Measurements from ENCODE around the gene LGI1.

Gene LGI1

DNA sequence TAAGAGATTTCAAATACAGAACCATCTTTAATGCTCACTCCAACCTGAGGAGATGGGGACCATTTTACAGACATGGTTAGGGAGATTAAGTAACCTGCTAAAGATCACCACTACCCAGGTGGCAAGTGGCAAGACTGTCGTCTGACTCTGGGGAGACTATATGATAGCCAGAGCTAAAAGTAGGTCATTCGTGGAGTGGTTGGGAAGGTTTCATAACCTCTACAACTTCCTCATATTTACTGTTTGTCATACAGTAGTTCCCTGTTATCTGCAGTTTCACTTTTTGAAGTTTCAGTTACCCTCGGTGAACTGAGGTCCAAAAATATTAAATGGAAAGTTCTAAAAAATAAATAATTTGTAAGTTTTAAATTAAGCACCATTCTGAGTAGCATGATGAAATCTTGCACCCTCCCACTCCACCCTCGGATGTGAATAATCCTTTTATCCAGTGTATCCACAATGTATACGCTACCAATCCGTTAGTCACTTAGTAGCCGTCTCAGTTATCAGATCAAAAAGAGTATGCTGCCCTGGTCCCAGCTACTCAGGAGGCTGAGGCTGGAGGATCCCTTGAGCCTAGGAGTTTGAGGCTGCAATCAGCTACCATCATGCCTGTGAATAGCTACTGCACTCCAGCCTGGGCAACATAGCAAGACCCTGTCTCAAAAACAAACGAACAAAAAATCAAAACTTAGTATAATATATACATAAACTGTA, 14.9 kb upstream of the LGI1 start:
- DNase-seq (ENCODE audit: low read depth): no peak
- no peak overlapping the region for H3K4me3 ChIP-seq (ENCODE audit: control insufficient read depth, low read depth, low read length)
- TF ChIP-seq, protein P1, sequence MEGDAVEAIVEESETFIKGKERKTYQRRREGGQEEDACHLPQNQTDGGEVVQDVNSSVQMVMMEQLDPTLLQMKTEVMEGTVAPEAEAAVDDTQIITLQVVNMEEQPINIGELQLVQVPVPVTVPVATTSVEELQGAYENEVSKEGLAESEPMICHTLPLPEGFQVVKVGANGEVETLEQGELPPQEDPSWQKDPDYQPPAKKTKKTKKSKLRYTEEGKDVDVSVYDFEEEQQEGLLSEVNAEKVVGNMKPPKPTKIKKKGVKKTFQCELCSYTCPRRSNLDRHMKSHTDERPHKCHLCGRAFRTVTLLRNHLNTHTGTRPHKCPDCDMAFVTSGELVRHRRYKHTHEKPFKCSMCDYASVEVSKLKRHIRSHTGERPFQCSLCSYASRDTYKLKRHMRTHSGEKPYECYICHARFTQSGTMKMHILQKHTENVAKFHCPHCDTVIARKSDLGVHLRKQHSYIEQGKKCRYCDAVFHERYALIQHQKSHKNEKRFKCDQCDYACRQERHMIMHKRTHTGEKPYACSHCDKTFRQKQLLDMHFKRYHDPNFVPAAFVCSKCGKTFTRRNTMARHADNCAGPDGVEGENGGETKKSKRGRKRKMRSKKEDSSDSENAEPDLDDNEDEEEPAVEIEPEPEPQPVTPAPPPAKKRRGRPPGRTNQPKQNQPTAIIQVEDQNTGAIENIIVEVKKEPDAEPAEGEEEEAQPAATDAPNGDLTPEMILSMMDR (conservative IDR thresholded peaks at IDR 0.05; ENCODE audit: control insufficient read depth, insufficient read depth, low read depth, low read length): no peak

DNA sequence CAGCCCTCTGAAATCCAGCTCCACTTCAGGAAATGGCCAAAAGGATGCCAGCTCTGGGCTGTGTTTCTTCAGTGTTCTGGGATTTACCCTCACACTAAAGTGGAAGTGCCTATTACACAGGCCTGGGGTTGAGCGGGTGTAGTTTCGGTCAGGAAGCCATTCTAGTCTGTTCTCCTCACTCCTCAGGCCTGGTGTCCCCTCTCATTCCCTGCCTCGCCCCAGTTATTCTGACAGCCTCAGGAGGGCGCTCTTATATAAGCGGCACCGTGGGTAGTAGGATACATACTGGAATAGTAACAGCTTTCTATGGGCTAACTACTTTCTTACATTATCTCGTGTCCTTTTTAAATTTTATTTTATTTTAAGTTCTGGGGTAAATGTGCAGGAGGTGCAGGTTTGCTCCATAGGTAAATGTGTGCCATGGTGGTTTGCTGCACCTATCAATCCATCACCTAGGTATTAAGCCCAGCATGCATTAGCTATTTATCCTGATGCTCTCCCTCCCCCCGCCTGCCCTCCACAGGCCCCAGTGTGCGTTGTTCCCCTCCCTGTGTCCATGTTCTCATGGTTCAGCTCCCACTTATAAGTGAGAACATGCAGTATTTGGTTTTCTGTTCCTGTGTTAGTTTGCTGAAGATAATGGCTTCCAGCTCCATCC, 12.2 kb upstream of the LGI1 start:
- peak; percentile 17 for DNase-seq (ENCODE audit: low read depth)
- H3K4me3 ChIP-seq (ENCODE audit: control insufficient read depth, low read depth, low read length): no peak overlapping the region
- TF ChIP-seq, protein P1 (conservative IDR thresholded peaks at IDR 0.05; ENCODE audit: control insufficient read depth, insufficient read depth, low read depth, low read length): peak; percentile 41

DNA sequence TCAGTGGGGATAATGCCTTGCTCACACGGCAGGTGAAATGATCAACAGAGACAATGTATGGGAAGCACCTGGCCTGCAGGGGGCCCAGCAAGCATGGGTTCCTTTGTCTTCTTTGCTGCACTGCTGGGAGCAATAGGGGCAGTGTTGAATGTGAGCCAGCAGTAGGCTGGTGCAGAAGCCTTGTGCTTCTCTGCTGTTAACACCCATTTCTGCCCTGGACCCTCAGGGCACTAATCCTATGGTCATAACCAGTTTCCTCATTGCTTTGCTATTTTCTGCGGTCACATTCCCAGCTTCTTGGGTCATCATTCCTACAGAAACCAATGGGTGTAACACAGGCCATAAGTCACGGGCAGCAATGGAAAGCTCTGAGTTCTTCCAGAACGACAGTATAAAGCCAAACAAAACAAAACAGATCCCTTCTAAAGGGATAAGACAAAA, 10.9 kb upstream of the LGI1 start:
- TF ChIP-seq, protein P1 (conservative IDR thresholded peaks at IDR 0.05; ENCODE audit: control insufficient read depth, insufficient read depth, low read depth, low read length): peak; percentile 1
- peak; percentile 83 for DNase-seq (ENCODE audit: low read depth)

DNA sequence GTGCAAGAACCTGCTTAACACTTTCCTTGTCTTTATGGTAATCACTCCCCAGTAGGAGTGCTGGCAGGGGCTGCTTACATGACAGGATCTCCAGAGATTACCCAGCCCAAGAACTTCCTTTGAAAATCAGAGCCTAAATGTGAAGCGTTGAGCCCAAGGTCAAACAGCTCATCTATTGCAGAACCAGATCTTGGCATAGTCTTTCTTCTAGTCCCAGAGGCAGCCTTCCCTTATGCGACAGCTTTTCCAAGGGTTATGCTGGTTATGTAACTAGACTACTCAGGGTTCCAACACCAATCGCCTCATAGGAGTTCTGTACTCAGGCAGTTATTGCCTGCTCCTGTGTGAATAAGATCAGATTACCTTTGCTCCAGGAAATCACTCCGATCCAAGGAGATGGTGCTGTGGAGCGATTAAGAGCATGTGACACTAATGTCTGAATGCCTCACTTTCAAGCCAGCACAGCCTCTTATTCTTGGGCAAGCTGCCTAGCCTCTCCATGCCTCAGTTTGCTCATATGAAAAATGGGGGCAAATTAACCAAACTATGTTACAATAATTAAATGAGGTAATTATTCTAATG, 8.4 kb upstream of the LGI1 start:
- peak; percentile 11 for DNase-seq (ENCODE audit: low read depth)
- TF ChIP-seq, protein P1 (conservative IDR thresholded peaks at IDR 0.05; ENCODE audit: control insufficient read depth, insufficient read depth, low read depth, low read length): no peak
- no peak overlapping the region for H3K4me3 ChIP-seq (ENCODE audit: control insufficient read depth, low read depth, low read length)

More for the DNA sequence above, 10.9 kb upstream of the LGI1 start:
- no peak overlapping the region for H3K4me3 ChIP-seq (ENCODE audit: control insufficient read depth, low read depth, low read length)

DNA sequence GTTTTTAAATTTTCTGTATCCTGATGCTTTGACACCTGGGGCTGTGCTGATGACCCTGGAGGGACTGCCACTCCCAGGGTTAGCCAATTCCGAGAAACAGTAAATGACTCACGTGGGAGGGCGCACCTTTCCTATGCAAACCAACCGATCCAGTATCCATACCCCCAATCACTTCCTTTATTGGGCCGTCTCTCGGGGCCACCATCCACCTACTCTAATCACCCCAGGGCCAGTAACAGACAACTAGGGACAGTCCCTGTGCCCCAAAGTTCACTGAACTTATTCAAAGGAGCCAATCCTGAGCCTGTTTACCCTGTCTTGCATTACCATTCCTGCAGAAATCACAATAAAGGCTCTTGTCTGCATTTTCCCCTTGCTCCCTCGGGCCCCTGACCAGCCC, 6.6 kb upstream of the LGI1 start:
- TF ChIP-seq, protein P1 (conservative IDR thresholded peaks at IDR 0.05; ENCODE audit: control insufficient read depth, insufficient read depth, low read depth, low read length): no peak
- H3K4me3 ChIP-seq (ENCODE audit: control insufficient read depth, low read depth, low read length): no peak overlapping the region
- no peak for DNase-seq (ENCODE audit: low read depth)

DNA sequence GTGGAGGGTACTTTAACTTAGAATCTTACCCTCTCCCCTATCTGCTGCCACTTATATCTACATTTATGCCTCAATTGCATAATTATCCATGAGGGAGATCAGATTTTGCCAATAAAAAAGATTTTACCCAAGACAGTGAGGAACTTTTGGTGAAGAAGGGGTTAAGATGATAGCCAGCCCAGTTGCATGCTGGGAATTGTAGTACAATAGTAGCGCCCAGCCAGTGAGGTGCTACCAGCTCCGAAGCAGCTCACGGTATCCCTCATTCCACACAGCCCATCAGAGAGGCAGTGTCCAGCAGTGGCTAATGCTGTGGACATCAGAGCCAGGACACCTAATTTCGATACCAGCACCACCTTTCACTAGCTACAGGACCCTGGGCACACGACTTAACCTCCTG, 5.9 kb upstream of the LGI1 start:
- DNase-seq (ENCODE audit: low read depth): peak; percentile 10
- TF ChIP-seq, protein P1 (conservative IDR thresholded peaks at IDR 0.05; ENCODE audit: control insufficient read depth, insufficient read depth, low read depth, low read length): no peak
- H3K4me3 ChIP-seq (ENCODE audit: control insufficient read depth, low read depth, low read length): no peak overlapping the region

Measured in fibroblast of mammary gland (primary cell).